Stimulated activated CD4-positive, alpha-beta T cell treated with anti-CD3 and anti-CD28 coated beads, Interleukin-2, amount 100 ng/mL, for 4 hours (primary cell): Measurements from ENCODE around the gene FRAT2.
A peak's percentile ranks its signal among the peaks of the same experiment; 100 is the strongest.

ENCODE experiments used
- DNase-seq: peaks from one replicate; pipeline ENCODE4 v3.0.0-alpha.2; 2020; ENCODE audit warnings: low read depth

Gene FRAT2

GRCh38 chr10:97334370-97335175, at the start of gene FRAT2:
Gene FRAT2 (minus strand): TSS chr10:97334729. CDS start chr10:97334572, 157 bp downstream.
- peak; percentile 81 for DNase-seq

GRCh38 chr10:97384156-97384555, 49.6 kb upstream of the FRAT2 start:
- no peak for DNase-seq

GRCh38 chr10:97383159-97383558, 48.6 kb upstream of the FRAT2 start:
- no peak for DNase-seq

GRCh38 chr10:97381626-97382025, 47.1 kb upstream of the FRAT2 start:
- DNase-seq, result no peak

- DNase-seq, result no peak
Observed at GRCh38 chr10:97380516-97380915, 46.0 kb upstream of the FRAT2 start.

GRCh38 chr10:97378933-97379921, 44.7 kb upstream of the FRAT2 start:
- no peak for DNase-seq

- no peak for DNase-seq
Observed at GRCh38 chr10:97376413-97376812, 41.9 kb upstream of the FRAT2 start.

GRCh38 chr10:97373456-97373855, 38.9 kb upstream of the FRAT2 start:
- no peak for DNase-seq

- DNase-seq, result no peak
Observed at GRCh38 chr10:97372233-97372875, 37.8 kb upstream of the FRAT2 start.

- no peak for DNase-seq
Observed at GRCh38 chr10:97371696-97372095, 37.2 kb upstream of the FRAT2 start.

GRCh38 chr10:97367126-97367649, 32.7 kb upstream of the FRAT2 start:
- no peak for DNase-seq

- no peak for DNase-seq
Observed at GRCh38 chr10:97366572-97366971, 32.0 kb upstream of the FRAT2 start.

GRCh38 chr10:97365761-97366351, 31.3 kb upstream of the FRAT2 start:
- no peak for DNase-seq

- no peak for DNase-seq
Observed at GRCh38 chr10:97363071-97363470, 28.5 kb upstream of the FRAT2 start.

- no peak for DNase-seq
Observed at GRCh38 chr10:97362310-97363033, 27.9 kb upstream of the FRAT2 start.

- DNase-seq, result no peak
Observed at GRCh38 chr10:97361537-97361901, 27.0 kb upstream of the FRAT2 start.

GRCh38 chr10:97360705-97361536, 26.4 kb upstream of the FRAT2 start:
- DNase-seq, result no peak

- no peak for DNase-seq
Observed at GRCh38 chr10:97358781-97359180, 24.3 kb upstream of the FRAT2 start.

- DNase-seq, result no peak
Observed at GRCh38 chr10:97358349-97358748, 23.8 kb upstream of the FRAT2 start.

- no peak for DNase-seq
Observed at GRCh38 chr10:97356918-97357317, 22.4 kb upstream of the FRAT2 start.
